Measurements from ENCODE around the gene TOMM20L. TPM values are rescaled to one million over a fixed set of nuclear protein-coding genes. Genes with fewer than 3 reads are reported as not detected.

Gene TOMM20L
- total RNA-seq, 1 donor from 2014 or later: not detected

DNA sequence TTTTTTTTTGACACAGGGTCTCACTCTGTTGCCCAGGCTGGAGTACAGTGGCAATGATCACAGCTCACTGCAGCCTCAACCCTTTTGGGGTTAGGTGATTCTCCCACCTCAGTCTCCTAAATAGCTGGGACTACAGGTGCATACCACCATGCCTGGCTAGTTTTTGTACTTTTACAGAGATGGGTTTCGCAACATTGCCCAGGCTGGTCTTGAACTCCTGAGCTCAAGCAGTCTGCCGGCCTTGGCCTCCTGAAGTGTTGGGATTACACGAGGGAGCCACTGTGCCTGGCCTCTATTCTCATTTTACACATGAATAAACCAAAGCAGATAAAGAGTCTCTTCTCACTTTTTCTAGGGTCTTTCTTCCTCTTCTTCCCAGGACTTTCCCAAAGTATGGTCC lies 3.2 kb downstream of the TOMM20L start:
- Histone ChIP-seq H3K4me3 (ENCODE audit: insufficient read depth, low read depth, low read length) (no peak overlapping the region), H3K9me3 (ENCODE audit: insufficient read depth, low read depth, low read length) (no peaks in the 10 kb centered on the region), H4K20me1 (ENCODE audit: insufficient read depth, low read length) (no peaks in the 10 kb centered on the region), H3K27ac (ENCODE audit: low read depth, low read length) (no peak overlapping the region), H3K27me3 (ENCODE audit: insufficient read depth, low read length) (no peaks in the 10 kb centered on the region), H3K9ac (ENCODE audit: low read length) (no peak overlapping the region), H3K4me2 (ENCODE audit: low read length) (no peak overlapping the region), H2AFZ (ENCODE audit: low read depth, low read length) (no peak overlapping the region), H3K4me1 (ENCODE audit: insufficient read depth, low read length) (no peaks in the 10 kb centered on the region), H3K79me2 (ENCODE audit: insufficient read depth, low read length) (no peaks in the 10 kb centered on the region), H3K36me3 (ENCODE audit: insufficient read depth, low read length) (no peaks in the 10 kb centered on the region)
- FAIRE-seq (no peak), DNase-seq (ENCODE audit: low read depth) (no peak)
- TF ChIP-seq, protein P1, sequence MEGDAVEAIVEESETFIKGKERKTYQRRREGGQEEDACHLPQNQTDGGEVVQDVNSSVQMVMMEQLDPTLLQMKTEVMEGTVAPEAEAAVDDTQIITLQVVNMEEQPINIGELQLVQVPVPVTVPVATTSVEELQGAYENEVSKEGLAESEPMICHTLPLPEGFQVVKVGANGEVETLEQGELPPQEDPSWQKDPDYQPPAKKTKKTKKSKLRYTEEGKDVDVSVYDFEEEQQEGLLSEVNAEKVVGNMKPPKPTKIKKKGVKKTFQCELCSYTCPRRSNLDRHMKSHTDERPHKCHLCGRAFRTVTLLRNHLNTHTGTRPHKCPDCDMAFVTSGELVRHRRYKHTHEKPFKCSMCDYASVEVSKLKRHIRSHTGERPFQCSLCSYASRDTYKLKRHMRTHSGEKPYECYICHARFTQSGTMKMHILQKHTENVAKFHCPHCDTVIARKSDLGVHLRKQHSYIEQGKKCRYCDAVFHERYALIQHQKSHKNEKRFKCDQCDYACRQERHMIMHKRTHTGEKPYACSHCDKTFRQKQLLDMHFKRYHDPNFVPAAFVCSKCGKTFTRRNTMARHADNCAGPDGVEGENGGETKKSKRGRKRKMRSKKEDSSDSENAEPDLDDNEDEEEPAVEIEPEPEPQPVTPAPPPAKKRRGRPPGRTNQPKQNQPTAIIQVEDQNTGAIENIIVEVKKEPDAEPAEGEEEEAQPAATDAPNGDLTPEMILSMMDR (IDR thresholded peaks at IDR 0.05; ENCODE audit: insufficient read depth, low read depth, low read length): no peak
- no peak for TF ChIP-seq EZH2 (IDR thresholded peaks at IDR 0.05; ENCODE audit: insufficient read depth, low read length)
- H3K4me1 Mint-ChIP-seq (ENCODE audit: low read depth, unreplicated experiment): no peaks in the 10 kb centered on the region
- no peak overlapping the region for H3K27ac Mint-ChIP-seq (ENCODE audit: unreplicated experiment)
- H3K27me3 Mint-ChIP-seq (ENCODE audit: low read depth, unreplicated experiment): peaks cover 2% of the 10 kb centered on the region
- no peaks in the 10 kb centered on the region for H3K36me3 Mint-ChIP-seq (ENCODE audit: low read depth, unreplicated experiment)
- no peak overlapping the region for H3K4me3 Mint-ChIP-seq (ENCODE audit: unreplicated experiment)
- H3K9me3 Mint-ChIP-seq (ENCODE audit: unreplicated experiment): peaks cover 1% of the 10 kb centered on the region

DNA sequence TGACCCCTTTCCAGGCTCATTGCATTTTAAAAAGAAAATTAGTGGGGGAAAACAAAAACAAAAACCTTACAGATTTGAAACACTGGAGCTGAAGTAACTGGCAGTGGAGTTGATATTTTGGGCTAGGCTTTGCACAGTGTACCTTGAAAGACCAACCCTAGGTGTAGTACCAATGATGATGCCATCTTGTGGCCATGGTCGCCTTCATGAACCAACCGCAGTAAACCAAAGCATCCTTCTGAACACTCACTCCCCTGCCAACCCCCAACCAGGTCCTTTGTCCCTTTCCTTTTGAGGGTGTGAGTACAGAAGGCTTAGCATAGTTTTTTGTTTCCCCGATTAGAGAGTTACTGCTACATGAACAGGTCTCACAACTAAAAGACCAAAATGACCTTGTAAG lies 5.9 kb downstream of the TOMM20L start:
- Mint-ChIP-seq H3K27ac (ENCODE audit: unreplicated experiment) (no peak overlapping the region), H3K4me1 (ENCODE audit: low read depth, unreplicated experiment) (no peaks in the 10 kb centered on the region), H3K9me3 (ENCODE audit: unreplicated experiment) (peaks cover 1% of the 10 kb centered on the region), H3K4me3 (ENCODE audit: unreplicated experiment) (no peak overlapping the region), H3K36me3 (ENCODE audit: low read depth, unreplicated experiment) (no peaks in the 10 kb centered on the region), H3K27me3 (ENCODE audit: low read depth, unreplicated experiment) (no peaks in the 10 kb centered on the region)
- no peaks in the 10 kb centered on the region for H3K79me2 ChIP-seq (ENCODE audit: insufficient read depth, low read length)
- H4K20me1 ChIP-seq (ENCODE audit: insufficient read depth, low read length): no peaks in the 10 kb centered on the region
- no peak overlapping the region for H3K4me2 ChIP-seq (ENCODE audit: low read length)
- H3K27me3 ChIP-seq (ENCODE audit: insufficient read depth, low read length): no peaks in the 10 kb centered on the region
- DNase-seq (ENCODE audit: low read depth): no peak
- TF ChIP-seq, protein P1 (IDR thresholded peaks at IDR 0.05; ENCODE audit: insufficient read depth, low read depth, low read length): no peak
- H2AFZ ChIP-seq (ENCODE audit: low read depth, low read length): no peak overlapping the region
- H3K9ac ChIP-seq (ENCODE audit: low read length): no peak overlapping the region
- no peaks in the 10 kb centered on the region for H3K36me3 ChIP-seq (ENCODE audit: insufficient read depth, low read length)
- no peaks in the 10 kb centered on the region for H3K9me3 ChIP-seq (ENCODE audit: insufficient read depth, low read depth, low read length)
- no peak overlapping the region for H3K4me3 ChIP-seq (ENCODE audit: insufficient read depth, low read depth, low read length)
- H3K4me1 ChIP-seq (ENCODE audit: insufficient read depth, low read length): no peaks in the 10 kb centered on the region
- no peak for FAIRE-seq
- H3K27ac ChIP-seq (ENCODE audit: low read depth, low read length): no peak overlapping the region

GRCh38 chr14:58408681-58409215 lies 13.0 kb downstream of the TOMM20L start:
- no peak overlapping the region for H3K4me2 ChIP-seq (ENCODE audit: low read length)
- H3K36me3 ChIP-seq (ENCODE audit: insufficient read depth, low read length): peaks cover 34% of the 10 kb centered on the region
- TF ChIP-seq, protein P1 (IDR thresholded peaks at IDR 0.05; ENCODE audit: insufficient read depth, low read depth, low read length): no peak
- no peak for TF ChIP-seq EZH2 (IDR thresholded peaks at IDR 0.05; ENCODE audit: insufficient read depth, low read length)
- Mint-ChIP-seq H3K36me3 (ENCODE audit: low read depth, unreplicated experiment) (peaks cover 3% of the 10 kb centered on the region), H3K9me3 (ENCODE audit: unreplicated experiment) (no peaks in the 10 kb centered on the region), H3K4me3 (ENCODE audit: unreplicated experiment) (no peak overlapping the region), H3K27me3 (ENCODE audit: low read depth, unreplicated experiment) (no peaks in the 10 kb centered on the region), H3K4me1 (ENCODE audit: low read depth, unreplicated experiment) (no peaks in the 10 kb centered on the region), H3K27ac (ENCODE audit: unreplicated experiment) (no peak overlapping the region)
- no peaks in the 10 kb centered on the region for H3K9me3 ChIP-seq (ENCODE audit: insufficient read depth, low read depth, low read length)
- no peak overlapping the region for H3K4me3 ChIP-seq (ENCODE audit: insufficient read depth, low read depth, low read length)
- H3K79me2 ChIP-seq (ENCODE audit: insufficient read depth, low read length): peaks cover 4% of the 10 kb centered on the region
- H3K9ac ChIP-seq (ENCODE audit: low read length): no peak overlapping the region
- DNase-seq (ENCODE audit: low read depth) (no peak), FAIRE-seq (no peak)
- no peak overlapping the region for H2AFZ ChIP-seq (ENCODE audit: low read depth, low read length)
- H3K4me1 ChIP-seq (ENCODE audit: insufficient read depth, low read length): no peaks in the 10 kb centered on the region
- H4K20me1 ChIP-seq (ENCODE audit: insufficient read depth, low read length): no peaks in the 10 kb centered on the region
- H3K27ac ChIP-seq (ENCODE audit: low read depth, low read length): no peak overlapping the region
- H3K27me3 ChIP-seq (ENCODE audit: insufficient read depth, low read length): no peaks in the 10 kb centered on the region
